ENCODE measurements around the gene CACTIN. TPM values are rescaled to one million over a fixed set of nuclear protein-coding genes. Genes with fewer than 3 reads are reported as not detected.
"Not testable (repeated sequence)": the region's sequence is repeated elsewhere in the genome, so short reads cannot be mapped to it uniquely, and the experiment has no call there.

Gene CACTIN
- total RNA-seq, 4 donors from 2014 or later: 21.1 to 46.5 (median 33.6) TPM

GRCh38 chr19:3589439-3589838 is 37.2 kb downstream of the CACTIN start:
- 80 to 83% methylated on average over 11 of the region's 11 CpGs for WGBS, 2 donors
- H3K4me3 ChIP-seq (ENCODE audit: low read depth, poor library complexity, severe bottlenecking): no peak overlapping the region
- intact Hi-C loops (cut with DNase I; ENCODE audit: low total_unique reads): no loop called here
- DNase-seq (ENCODE audit: low spot score in 2 of 2): no peak
- no peak for TF ChIP-seq CTCF (IDR thresholded peaks at IDR 0.05)
- no peak for TF ChIP-seq POLR2A (IDR thresholded peaks at IDR 0.05)

GRCh38 chr19:3586707-3587346 is 39.8 kb downstream of the CACTIN start:
- no peak for TF ChIP-seq POLR2A (IDR thresholded peaks at IDR 0.05)
- TF ChIP-seq CTCF (IDR thresholded peaks at IDR 0.05): no peak
- no peak overlapping the region for H3K4me3 ChIP-seq (ENCODE audit: low read depth, poor library complexity, severe bottlenecking)
- intact Hi-C loops (cut with DNase I; ENCODE audit: low total_unique reads): no loop called here
- WGBS, 2 donors: 56 to 57% methylated on average over 25 to 28 of the region's 31 CpGs
- DNase-seq (ENCODE audit: low spot score in 2 of 2): no peak

- no peak for TF ChIP-seq CTCF (IDR thresholded peaks at IDR 0.05)
- TF ChIP-seq POLR2A (IDR thresholded peaks at IDR 0.05): no peak
- H3K4me3 ChIP-seq (ENCODE audit: low read depth, poor library complexity, severe bottlenecking): no peak overlapping the region
- intact Hi-C loops (cut with DNase I; ENCODE audit: low total_unique reads): no loop called here
- WGBS, 2 donors: 13 to 28% methylated on average over 13 to 15 of the region's 16 CpGs
- no peak for DNase-seq (ENCODE audit: low spot score in 2 of 2)
Observed at GRCh38 chr19:3586127-3586626, 40.4 kb downstream of the CACTIN start.

GRCh38 chr19:3585301-3586126 is 41.1 kb downstream of the CACTIN start, which contains the start of gene GIPC3:
GIPC3 (plus strand) TSS chr19:3585478; CDS start chr19:3585598, 120 bp downstream.
- 1 to 6% methylated on average over 42 to 63 of the region's 84 CpGs for WGBS, 2 donors
- no peak for DNase-seq (ENCODE audit: low spot score in 2 of 2)
- no peak for TF ChIP-seq CTCF (IDR thresholded peaks at IDR 0.05)
- no peak for TF ChIP-seq POLR2A (IDR thresholded peaks at IDR 0.05)
- no peak within 1 kb of the TSS for H3K4me3 ChIP-seq (ENCODE audit: low read depth, poor library complexity, severe bottlenecking)
- intact Hi-C loops (cut with DNase I; ENCODE audit: low total_unique reads): no loop called here

GRCh38 chr19:3584036-3584802 is 42.4 kb downstream of the CACTIN start:
- H3K4me3 ChIP-seq (ENCODE audit: low read depth, poor library complexity, severe bottlenecking); intact Hi-C loops (cut with DNase I; ENCODE audit: low total_unique reads); DNase-seq (ENCODE audit: low spot score in 2 of 2): not testable (repeated sequence)
- 85 to 93% methylated on average over 15 of the region's 15 CpGs for WGBS, 2 donors

GRCh38 chr19:3581792-3582191 is 44.8 kb downstream of the CACTIN start:
- 85 to 100% methylated on average over 4 of the region's 4 CpGs for WGBS, 2 donors
- H3K4me3 ChIP-seq (ENCODE audit: low read depth, poor library complexity, severe bottlenecking); intact Hi-C loops (cut with DNase I; ENCODE audit: low total_unique reads); DNase-seq (ENCODE audit: low spot score in 2 of 2): not testable (repeated sequence)

Measured in lower leg skin (tissue), 4 donors.